A549 (cell line): ENCODE results near the gene GALP.

Experiments
- CHD2 ChIP-seq: fragments of 150-350 bp; IDR thresholded peaks from 2 replicates; pipeline ENCODE4 v1.6.1; 2014; ENCODE audit warnings: low read length; ENCODE audit not compliant: partially characterized antibody
- CTCF ChIP-seq: fragments of >200 bp; sonication (Bioruptor Twin); formaldehyde crosslinking; IDR thresholded peaks from 3 replicates; pipeline ENCODE4 v1.5.1; 2016
- GATA3 ChIP-seq: IDR thresholded peaks from 2 replicates; pipeline ENCODE4 v1.6.1; 2012; ENCODE audit warnings: borderline replicate concordance
- JUN ChIP-seq, 2 experiments: fragments of >200 bp; sonication (Bioruptor Twin); formaldehyde crosslinking; IDR thresholded peaks; 2 replicates in 1 of 2; 3 replicates in 1 of 2; pipeline ENCODE4 v1.6.1; 2016 to 2017
- JUNB ChIP-seq: fragments of >200 bp; sonication (Bioruptor Twin); formaldehyde crosslinking; IDR thresholded peaks from 2 replicates; pipeline ENCODE4 v1.6.1; 2016
- MAFK ChIP-seq: fragments of 450-650 bp; IDR thresholded peaks from 2 replicates; pipeline ENCODE4 v1.6.1; 2014; ENCODE audit not compliant: partially characterized antibody
- PBX3 ChIP-seq: IDR thresholded peaks from 2 replicates; pipeline ENCODE4 v1.6.1; 2012
- POLR2A ChIP-seq: IDR thresholded peaks from 2 replicates; pipeline ENCODE4 v1.6.1; 2012; ENCODE audit warnings: mild to moderate bottlenecking, low read length
- RNF2 ChIP-seq: fragments of 200-600 bp; sonication (generic); IDR thresholded peaks from 2 replicates; pipeline ENCODE4 v1.6.1; 2016; ENCODE audit warnings: low read depth, mild to moderate bottlenecking, antibody characterized with exemption, moderate library complexity, borderline replicate concordance

- TF ChIP-seq CTCF (no peak), MAFK (no peak), JUN (IDR thresholded peaks at IDR 0.05) (no peak), POLR2A (no peak), RNF2 (no peak), PBX3 (no peak), CHD2 (no peak), GATA3 (no peak), JUNB (no peak)
Observed at GRCh38 chr19:56193981-56194640, 18.3 kb downstream of the GALP start.
